Smooth muscle cell (in vitro differentiated cells): ENCODE measurements around the gene ENOX1. TPM values are rescaled to one million over a fixed set of nuclear protein-coding genes. Genes with fewer than 3 reads are reported as not detected.

ENCODE experiments used
- DNase-seq: peaks from one replicate; lab custom pipeline; 2025; ENCODE audit not compliant: unreplicated experiment; lab: John Stamatoyannopoulos, UW
- H2AFZ ChIP-seq: fragments of 200-600 bp; sonication (generic); 2 replicates; pipeline ENCODE4 v1.6.0; 2016; ENCODE audit warnings: antibody characterized with exemption, low read depth, mild to moderate bottlenecking
- H3F3A ChIP-seq: fragments of 200-600 bp; sonication (generic); 2 replicates; pipeline ENCODE4 v1.6.0; 2017; ENCODE audit warnings: antibody characterized with exemption, low read depth
- H3K27ac ChIP-seq: fragments of 200-600 bp; sonication (generic); 2 replicates; pipeline ENCODE4 v1.5.1; 2016; ENCODE audit warnings: low read depth, mild to moderate bottlenecking
- H3K27me3 ChIP-seq: fragments of 200-600 bp; sonication (generic); 2 replicates; pipeline ENCODE4 v1.6.1; 2016; ENCODE audit warnings: low read depth, mild to moderate bottlenecking
- H3K36me3 ChIP-seq: fragments of 200-600 bp; sonication (generic); 2 replicates; pipeline ENCODE4 v1.5.1; 2016; ENCODE audit warnings: low read depth
- H3K4me1 ChIP-seq: fragments of 200-600 bp; sonication (generic); 2 replicates; pipeline ENCODE4 v1.5.1; 2016; ENCODE audit warnings: low read depth
- H3K4me2 ChIP-seq: fragments of 200-600 bp; sonication (generic); 2 replicates; pipeline ENCODE4 v1.6.0; 2016; ENCODE audit warnings: mild to moderate bottlenecking
- H3K4me3 ChIP-seq: fragments of 200-600 bp; sonication (generic); 2 replicates; pipeline ENCODE4 v1.5.1; 2016; ENCODE audit warnings: mild to moderate bottlenecking
- H3K79me2 ChIP-seq: fragments of 200-600 bp; sonication (generic); 2 replicates; pipeline ENCODE4 v1.6.0; 2016; ENCODE audit warnings: low read depth, mild to moderate bottlenecking
- H3K9ac ChIP-seq: fragments of 200-600 bp; sonication (generic); 2 replicates; pipeline ENCODE4 v1.6.0; 2016; ENCODE audit warnings: low read depth
- H3K9me3 ChIP-seq: fragments of 200-600 bp; sonication (generic); replicated peaks from 2 replicates; pipeline ENCODE4 v1.5.1; 2016; ENCODE audit warnings: low read depth
- H4K20me1 ChIP-seq: fragments of 200-600 bp; sonication (generic); 2 replicates; pipeline ENCODE4 v1.6.0; 2016; ENCODE audit warnings: low read depth
- WGBS: methylation state at CpG from one replicate; pipeline ENCODE4 v1.1.7; 2016; ENCODE audit warnings: low lambda C conversion rate; 5-methylcytosine and 5-hydroxymethylcytosine counted together
- polyA plus RNA-seq: library from polyadenylated mRNA; unstranded; fragments of >200 nt; fragmentation: Nextera tagmentation; extraction: Ambion mirVana; gene quantifications from 2 replicates; pipeline ENCODE4 v1.2.1, GENCODE V29; 2016
- total RNA-seq: library from RNA; depleted of rRNA; stranded (reverse); fragments of >200 nt; gene quantifications from 2 replicates; pipeline ENCODE4 v1.2.3, GENCODE V29; 2014
- TF ChIP-seq, protein P1 (sequence below): fragments of 200-600 bp; sonication (generic); IDR thresholded peaks from 2 replicates; pipeline ENCODE4 v1.5.1; 2017; ENCODE audit warnings: borderline replicate concordance, mild to moderate bottlenecking, antibody characterized with exemption; ENCODE audit not compliant: insufficient read depth, poor library complexity, severe bottlenecking

Gene ENOX1
- total and polyA plus RNA-seq, 2 experiments from 2014 or later: 1.9 to 2.6 TPM

DNA sequence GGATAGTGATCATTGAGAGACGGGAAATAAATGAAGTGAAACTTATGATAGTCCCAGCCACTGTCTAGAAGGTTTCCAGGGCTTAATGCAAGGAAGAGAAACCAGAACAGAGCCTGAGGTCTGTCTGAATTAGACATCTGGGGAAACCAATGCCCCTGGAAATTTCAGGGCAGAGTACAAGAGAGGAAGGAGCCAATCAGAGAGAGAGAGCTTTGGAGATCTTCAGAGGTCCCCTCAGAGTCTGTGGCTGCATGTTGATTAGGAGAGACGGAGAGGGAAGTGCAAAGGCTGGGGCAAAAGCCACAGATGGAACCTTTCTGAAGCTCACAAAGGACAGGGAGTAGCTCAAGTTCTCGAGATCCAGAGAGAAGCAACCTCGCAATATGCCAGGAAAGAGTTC, 385.4 kb downstream of the ENOX1 start:
- DNase-seq: no peak
- 84% methylated on average over 4 of the region's 4 CpGs for WGBS
- no peaks in the 10 kb centered on the region for H3K4me1 ChIP-seq
- no peaks in the 10 kb centered on the region for H3K9me3 ChIP-seq
- H3K27ac ChIP-seq: no peak overlapping the region
- H3K4me3 ChIP-seq: no peak overlapping the region
- no peaks in the 10 kb centered on the region for H3F3A ChIP-seq
- no peak overlapping the region for H2AFZ ChIP-seq
- no peak overlapping the region for H3K9ac ChIP-seq
- TF ChIP-seq, protein P1, sequence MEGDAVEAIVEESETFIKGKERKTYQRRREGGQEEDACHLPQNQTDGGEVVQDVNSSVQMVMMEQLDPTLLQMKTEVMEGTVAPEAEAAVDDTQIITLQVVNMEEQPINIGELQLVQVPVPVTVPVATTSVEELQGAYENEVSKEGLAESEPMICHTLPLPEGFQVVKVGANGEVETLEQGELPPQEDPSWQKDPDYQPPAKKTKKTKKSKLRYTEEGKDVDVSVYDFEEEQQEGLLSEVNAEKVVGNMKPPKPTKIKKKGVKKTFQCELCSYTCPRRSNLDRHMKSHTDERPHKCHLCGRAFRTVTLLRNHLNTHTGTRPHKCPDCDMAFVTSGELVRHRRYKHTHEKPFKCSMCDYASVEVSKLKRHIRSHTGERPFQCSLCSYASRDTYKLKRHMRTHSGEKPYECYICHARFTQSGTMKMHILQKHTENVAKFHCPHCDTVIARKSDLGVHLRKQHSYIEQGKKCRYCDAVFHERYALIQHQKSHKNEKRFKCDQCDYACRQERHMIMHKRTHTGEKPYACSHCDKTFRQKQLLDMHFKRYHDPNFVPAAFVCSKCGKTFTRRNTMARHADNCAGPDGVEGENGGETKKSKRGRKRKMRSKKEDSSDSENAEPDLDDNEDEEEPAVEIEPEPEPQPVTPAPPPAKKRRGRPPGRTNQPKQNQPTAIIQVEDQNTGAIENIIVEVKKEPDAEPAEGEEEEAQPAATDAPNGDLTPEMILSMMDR: no peak
- no peaks in the 10 kb centered on the region for H3K79me2 ChIP-seq
- no peaks in the 10 kb centered on the region for H3K36me3 ChIP-seq
- no peaks in the 10 kb centered on the region for H4K20me1 ChIP-seq
- H3K27me3 ChIP-seq: no peaks in the 10 kb centered on the region
- no peak overlapping the region for H3K4me2 ChIP-seq

DNA sequence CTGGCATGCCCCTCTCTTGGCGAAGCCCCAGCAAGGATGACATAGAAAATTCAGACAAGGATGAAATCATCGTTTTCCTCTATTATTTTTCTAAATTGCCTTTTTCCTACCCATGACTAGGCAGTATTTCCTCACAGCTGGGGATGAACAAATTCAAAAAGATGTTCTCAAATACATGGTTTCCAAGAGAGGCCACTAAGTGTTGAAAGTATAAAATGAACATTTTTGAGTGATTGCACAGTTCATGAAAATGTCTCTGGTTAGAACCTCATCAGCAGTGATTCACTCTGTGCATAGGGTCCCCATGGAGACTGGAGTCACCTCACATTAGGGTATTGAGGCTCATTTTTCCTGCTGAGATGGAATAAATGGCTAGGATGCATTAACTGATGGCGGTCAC, 389.7 kb downstream of the ENOX1 start:
- no peaks in the 10 kb centered on the region for H4K20me1 ChIP-seq
- no peak for DNase-seq
- 90% methylated on average over 3 of the region's 3 CpGs for WGBS
- no peaks in the 10 kb centered on the region for H3K27me3 ChIP-seq
- H2AFZ ChIP-seq: no peak overlapping the region
- TF ChIP-seq, protein P1: no peak
- H3K27ac ChIP-seq: no peak overlapping the region
- no peaks in the 10 kb centered on the region for H3K36me3 ChIP-seq
- no peaks in the 10 kb centered on the region for H3K79me2 ChIP-seq
- no peaks in the 10 kb centered on the region for H3K4me1 ChIP-seq
- no peaks in the 10 kb centered on the region for H3F3A ChIP-seq
- H3K4me3 ChIP-seq: no peak overlapping the region
- H3K4me2 ChIP-seq: no peak overlapping the region
- H3K9me3 ChIP-seq: no peaks in the 10 kb centered on the region
- H3K9ac ChIP-seq: no peak overlapping the region

DNA sequence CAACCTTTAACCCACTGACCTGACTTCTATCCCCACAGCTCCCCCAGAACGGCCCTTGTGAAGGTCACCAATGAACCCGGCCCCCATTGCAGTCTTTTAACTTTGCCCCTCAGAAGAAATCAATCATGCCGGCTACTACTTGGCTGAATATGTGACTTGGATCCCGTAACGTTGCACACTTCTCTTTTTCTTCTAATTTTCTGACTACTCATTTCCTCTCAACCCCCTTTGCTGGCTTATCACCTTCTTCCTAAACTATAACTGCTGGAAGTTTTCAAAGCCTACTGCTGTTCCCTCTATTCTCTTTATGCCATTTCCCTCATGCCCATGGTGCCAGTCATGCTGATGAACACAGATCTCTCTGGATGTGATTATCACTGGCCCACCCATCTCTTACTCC, 395.7 kb downstream of the ENOX1 start:
- Histone ChIP-seq H3K9me3 (no peaks in the 10 kb centered on the region), H3K27me3 (no peaks in the 10 kb centered on the region), H3K27ac (no peak overlapping the region), H3K4me1 (no peaks in the 10 kb centered on the region), H3K4me2 (no peak overlapping the region), H3K9ac (no peak overlapping the region), H3K4me3 (no peak overlapping the region), H3K36me3 (no peaks in the 10 kb centered on the region), H3F3A (no peaks in the 10 kb centered on the region), H2AFZ (no peak overlapping the region), H3K79me2 (no peaks in the 10 kb centered on the region), H4K20me1 (no peaks in the 10 kb centered on the region)
- WGBS: 72% methylated on average over 5 of the region's 5 CpGs
- no peak for DNase-seq
- TF ChIP-seq, protein P1: no peak

DNA sequence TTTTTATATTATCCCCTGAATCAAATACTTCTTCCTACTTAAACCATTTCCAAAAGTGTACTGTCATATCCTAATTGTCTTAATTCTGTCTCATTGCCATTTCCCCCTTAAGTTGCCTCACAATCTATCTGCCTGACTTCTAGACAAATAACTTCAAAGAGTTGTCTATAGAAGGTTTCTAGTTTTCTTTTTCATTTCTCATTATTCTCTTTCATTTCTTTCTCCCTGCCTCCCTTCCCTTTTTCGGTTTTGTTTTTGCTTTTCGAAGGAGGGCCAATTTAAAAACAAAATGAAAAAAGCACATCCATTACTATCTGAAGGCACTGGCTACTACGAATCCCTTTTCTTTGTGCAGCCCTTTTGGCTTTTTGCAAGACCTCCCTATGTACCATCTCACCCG, 396.2 kb downstream of the ENOX1 start:
- Histone ChIP-seq H3K27me3 (no peaks in the 10 kb centered on the region), H3K9me3 (no peaks in the 10 kb centered on the region), H2AFZ (no peak overlapping the region), H3K79me2 (no peaks in the 10 kb centered on the region), H4K20me1 (no peaks in the 10 kb centered on the region), H3K9ac (no peak overlapping the region), H3K27ac (no peak overlapping the region), H3F3A (no peaks in the 10 kb centered on the region), H3K36me3 (no peaks in the 10 kb centered on the region), H3K4me2 (no peak overlapping the region), H3K4me1 (no peaks in the 10 kb centered on the region), H3K4me3 (no peak overlapping the region)
- TF ChIP-seq, protein P1: no peak
- DNase-seq: no peak
- 89% methylated on average over 4 of the region's 4 CpGs for WGBS
